GM19452 (cell line): ENCODE results near the gene HLA-DQA1.
"Not testable (repeated sequence)": the region's sequence is repeated elsewhere in the genome, so short reads cannot be mapped to it uniquely, and the experiment has no call there.

Experiments
- ATAC-seq: cut with Tn5 transposase; IDR thresholded peaks from one replicate; pipeline ENCODE4 v1.9.1; 2021; ENCODE audit not compliant: unreplicated experiment

The HLA-DQA1 gene

GRCh38 chr6:32621372-32621771, 15.8 kb upstream of the HLA-DQA1 start:
- ATAC-seq, result no peak

- peak; percentile 72 for ATAC-seq
These were observed 14.4 kb upstream of the HLA-DQA1 start for GRCh38 chr6:32622545-32623401.

- no peak for ATAC-seq
These were observed 13.5 kb upstream of the HLA-DQA1 start for GRCh38 chr6:32623693-32624092.

- ATAC-seq, result no peak
These were observed 12.6 kb upstream of the HLA-DQA1 start for GRCh38 chr6:32624565-32624964.

GRCh38 chr6:32625137-32625536, 12.1 kb upstream of the HLA-DQA1 start:
- ATAC-seq, result no peak

GRCh38 chr6:32627249-32627648, 10.0 kb upstream of the HLA-DQA1 start:
- no peak for ATAC-seq

GRCh38 chr6:32627831-32628230, 9.4 kb upstream of the HLA-DQA1 start:
- no peak for ATAC-seq

- not testable (repeated sequence) for ATAC-seq
These were observed 7.4 kb upstream of the HLA-DQA1 start for GRCh38 chr6:32629793-32630192.

GRCh38 chr6:32635526-32636123, 1.6 kb upstream of the HLA-DQA1 start:
- ATAC-seq, result no peak

GRCh38 chr6:32637883-32638282, 677 bp downstream of the HLA-DQA1 start:
- ATAC-seq, result no peak

GRCh38 chr6:32638532-32639219, 1.5 kb downstream of the HLA-DQA1 start:
- ATAC-seq, result no peak

GRCh38 chr6:32639440-32640394, 2.5 kb downstream of the HLA-DQA1 start:
- ATAC-seq, result no peak

- no peak for ATAC-seq
These were observed 3.9 kb downstream of the HLA-DQA1 start for GRCh38 chr6:32641122-32641521.

- not testable (repeated sequence) for ATAC-seq
These were observed 4.8 kb downstream of the HLA-DQA1 start for GRCh38 chr6:32641785-32642719.

- ATAC-seq, result no peak
These were observed 5.5 kb downstream of the HLA-DQA1 start for GRCh38 chr6:32642720-32643106.

GRCh38 chr6:32643904-32644303, 6.7 kb downstream of the HLA-DQA1 start:
- ATAC-seq, result no peak

GRCh38 chr6:32645047-32645703, 8.0 kb downstream of the HLA-DQA1 start:
- no peak for ATAC-seq

GRCh38 chr6:32655203-32655710, 18.1 kb downstream of the HLA-DQA1 start:
- no peak for ATAC-seq

- ATAC-seq, result not testable (repeated sequence)
These were observed 20.1 kb downstream of the HLA-DQA1 start for GRCh38 chr6:32657329-32657728.
